ENCODE measurements around the gene PHOX2B. TPM values are rescaled to one million over a fixed set of nuclear protein-coding genes. Genes with fewer than 3 reads are reported as not detected.

Gene PHOX2B
- polyA plus RNA-seq, 1 experiment, result not detected

- TF ChIP-seq, protein P1, sequence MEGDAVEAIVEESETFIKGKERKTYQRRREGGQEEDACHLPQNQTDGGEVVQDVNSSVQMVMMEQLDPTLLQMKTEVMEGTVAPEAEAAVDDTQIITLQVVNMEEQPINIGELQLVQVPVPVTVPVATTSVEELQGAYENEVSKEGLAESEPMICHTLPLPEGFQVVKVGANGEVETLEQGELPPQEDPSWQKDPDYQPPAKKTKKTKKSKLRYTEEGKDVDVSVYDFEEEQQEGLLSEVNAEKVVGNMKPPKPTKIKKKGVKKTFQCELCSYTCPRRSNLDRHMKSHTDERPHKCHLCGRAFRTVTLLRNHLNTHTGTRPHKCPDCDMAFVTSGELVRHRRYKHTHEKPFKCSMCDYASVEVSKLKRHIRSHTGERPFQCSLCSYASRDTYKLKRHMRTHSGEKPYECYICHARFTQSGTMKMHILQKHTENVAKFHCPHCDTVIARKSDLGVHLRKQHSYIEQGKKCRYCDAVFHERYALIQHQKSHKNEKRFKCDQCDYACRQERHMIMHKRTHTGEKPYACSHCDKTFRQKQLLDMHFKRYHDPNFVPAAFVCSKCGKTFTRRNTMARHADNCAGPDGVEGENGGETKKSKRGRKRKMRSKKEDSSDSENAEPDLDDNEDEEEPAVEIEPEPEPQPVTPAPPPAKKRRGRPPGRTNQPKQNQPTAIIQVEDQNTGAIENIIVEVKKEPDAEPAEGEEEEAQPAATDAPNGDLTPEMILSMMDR (IDR thresholded peaks at IDR 0.05; ENCODE audit: insufficient read depth, low read depth, low read length), result no peak
- no peak overlapping the region for H3K4me3 ChIP-seq (ENCODE audit: low read depth, low read length)
- POLR2A ChIA-PET, result no interaction called here
- no peaks in the 10 kb centered on the region for H3K36me3 ChIP-seq (ENCODE audit: control insufficient read depth, insufficient read depth, low read length)
- CTCF ChIA-PET, result no interaction called here
- peaks cover 6% of the 10 kb centered on the region for H3K27me3 ChIP-seq (ENCODE audit: control insufficient read depth, insufficient read depth, low read length)
- no peak for DNase-seq (ENCODE audit: low read depth)
These were observed 43.0 kb upstream of the PHOX2B start for GRCh38 chr4:41791557-41791956.

DNA sequence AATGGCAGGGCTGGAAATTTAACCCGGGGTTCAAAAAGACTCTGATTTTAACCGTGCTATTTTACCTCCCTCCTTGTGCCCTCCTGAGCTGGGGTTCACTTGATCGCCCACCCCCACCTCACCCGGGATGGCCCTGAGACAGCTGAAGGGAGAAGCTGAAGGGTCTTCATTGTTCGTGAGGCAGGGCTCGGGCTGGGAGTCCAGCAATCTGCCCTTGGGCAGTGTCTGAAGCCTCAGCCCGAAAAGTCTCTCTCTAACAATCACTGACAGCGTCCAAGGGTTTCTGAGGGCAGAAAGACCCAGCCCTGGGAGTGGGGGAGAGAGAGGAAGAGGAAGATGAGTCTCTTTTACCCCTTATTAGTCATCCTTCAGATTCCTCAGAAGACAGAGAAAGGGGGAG, 39.4 kb upstream of the PHOX2B start:
- Histone ChIP-seq H3K4me3 (ENCODE audit: low read depth, low read length) (no peak overlapping the region), H3K27me3 (ENCODE audit: control insufficient read depth, insufficient read depth, low read length) (peaks cover 4% of the 10 kb centered on the region; the same call in 1 of the 2 replicates), H3K36me3 (ENCODE audit: control insufficient read depth, insufficient read depth, low read length) (no peaks in the 10 kb centered on the region)
- TF ChIP-seq, protein P1 (IDR thresholded peaks at IDR 0.05; ENCODE audit: insufficient read depth, low read depth, low read length), result no peak
- ChIA-PET POLR2A (no interaction called here), CTCF (no interaction called here)
- DNase-seq (ENCODE audit: low read depth), result no peak

DNA sequence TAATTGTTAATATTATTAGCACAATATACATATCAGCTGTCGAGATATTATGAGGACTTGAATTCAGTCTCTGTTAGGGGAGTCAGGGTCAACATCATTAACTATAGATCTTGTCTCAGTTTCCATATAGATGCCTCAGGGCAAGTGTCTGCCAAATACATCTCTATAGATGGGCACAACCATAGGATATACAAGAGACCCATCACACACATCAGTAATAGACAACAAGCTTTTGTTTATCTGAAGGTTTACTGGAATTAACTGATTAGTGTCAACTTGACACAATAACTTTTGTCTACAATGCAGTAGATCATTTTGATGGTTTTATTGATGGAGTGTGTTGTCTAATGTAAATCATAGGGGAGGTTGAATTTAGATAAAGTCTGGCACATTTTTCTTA, 37.1 kb upstream of the PHOX2B start:
- TF ChIP-seq, protein P1 (IDR thresholded peaks at IDR 0.05; ENCODE audit: insufficient read depth, low read depth, low read length), result no peak
- Histone ChIP-seq H3K4me3 (ENCODE audit: low read depth, low read length) (no peak overlapping the region), H3K36me3 (ENCODE audit: control insufficient read depth, insufficient read depth, low read length) (no peaks in the 10 kb centered on the region), H3K27me3 (ENCODE audit: control insufficient read depth, insufficient read depth, low read length) (peaks cover 2% of the 10 kb centered on the region; the same call in 1 of the 2 replicates)
- ChIA-PET CTCF (interaction anchor here (0.7 to 1.4 kb wide), 2 partner anchors 38 to 527 kb away, joined by 3 read pairs; no protein-coding TSS in a partner anchor), POLR2A (no interaction called here)
- DNase-seq (ENCODE audit: low read depth), result no peak

- no peak overlapping the region for H3K4me3 ChIP-seq (ENCODE audit: low read depth, low read length)
- H3K36me3 ChIP-seq (ENCODE audit: control insufficient read depth, insufficient read depth, low read length), result no peaks in the 10 kb centered on the region
- CTCF ChIA-PET, result interaction anchor here (1.4 kb wide), 2 partner anchors 12 to 525 kb away, joined by 3 read pairs; no protein-coding TSS in a partner anchor
- TF ChIP-seq, protein P1 (IDR thresholded peaks at IDR 0.05; ENCODE audit: insufficient read depth, low read depth, low read length), result no peak
- POLR2A ChIA-PET, result no interaction called here
- no peak for DNase-seq (ENCODE audit: low read depth)
- H3K27me3 ChIP-seq (ENCODE audit: control insufficient read depth, insufficient read depth, low read length), result peaks cover 2% of the 10 kb centered on the region; the same call in 1 of the 2 replicates
These were observed 35.9 kb upstream of the PHOX2B start for GRCh38 chr4:41784191-41784979.

DNA sequence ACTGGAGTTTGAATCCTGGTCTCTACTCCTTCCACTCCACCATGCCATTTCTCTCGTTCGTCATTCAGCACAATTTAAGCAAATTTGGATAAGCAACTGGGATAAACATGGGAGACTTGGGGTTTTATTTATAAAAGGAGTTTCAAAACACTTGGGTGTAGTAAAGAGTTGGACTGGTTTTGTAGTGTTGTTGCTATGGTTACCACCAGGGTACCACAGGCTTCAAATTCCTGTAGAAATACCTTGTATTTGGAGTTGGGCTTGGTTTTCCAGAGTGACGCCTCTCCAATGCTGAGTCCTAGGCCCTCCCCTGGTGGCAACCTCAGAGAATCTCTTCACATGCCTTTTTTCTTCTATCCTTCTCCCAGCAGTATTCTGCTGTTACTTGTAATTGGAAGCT, 27.9 kb upstream of the PHOX2B start:
- TF ChIP-seq, protein P1 (IDR thresholded peaks at IDR 0.05; ENCODE audit: insufficient read depth, low read depth, low read length), result no peak
- ChIA-PET POLR2A (no interaction called here), CTCF (no interaction called here)
- Histone ChIP-seq H3K27me3 (ENCODE audit: control insufficient read depth, insufficient read depth, low read length) (peaks cover 3% of the 10 kb centered on the region; the same call in 1 of the 2 replicates), H3K36me3 (ENCODE audit: control insufficient read depth, insufficient read depth, low read length) (no peaks in the 10 kb centered on the region), H3K4me3 (ENCODE audit: low read depth, low read length) (no peak overlapping the region)
- DNase-seq (ENCODE audit: low read depth), result no peak

All from BJ (cell line).